ENCODE results near the gene MLLT1.

The MLLT1 gene

GRCh38 chr19:6235031-6235951, 44.5 kb downstream of the MLLT1 start:
- no peak for DNase-seq (ENCODE audit: low spot score)

- DNase-seq (ENCODE audit: low spot score): no peak
Measured at GRCh38 chr19:6234527-6234926, 45.2 kb downstream of the MLLT1 start.

DNA sequence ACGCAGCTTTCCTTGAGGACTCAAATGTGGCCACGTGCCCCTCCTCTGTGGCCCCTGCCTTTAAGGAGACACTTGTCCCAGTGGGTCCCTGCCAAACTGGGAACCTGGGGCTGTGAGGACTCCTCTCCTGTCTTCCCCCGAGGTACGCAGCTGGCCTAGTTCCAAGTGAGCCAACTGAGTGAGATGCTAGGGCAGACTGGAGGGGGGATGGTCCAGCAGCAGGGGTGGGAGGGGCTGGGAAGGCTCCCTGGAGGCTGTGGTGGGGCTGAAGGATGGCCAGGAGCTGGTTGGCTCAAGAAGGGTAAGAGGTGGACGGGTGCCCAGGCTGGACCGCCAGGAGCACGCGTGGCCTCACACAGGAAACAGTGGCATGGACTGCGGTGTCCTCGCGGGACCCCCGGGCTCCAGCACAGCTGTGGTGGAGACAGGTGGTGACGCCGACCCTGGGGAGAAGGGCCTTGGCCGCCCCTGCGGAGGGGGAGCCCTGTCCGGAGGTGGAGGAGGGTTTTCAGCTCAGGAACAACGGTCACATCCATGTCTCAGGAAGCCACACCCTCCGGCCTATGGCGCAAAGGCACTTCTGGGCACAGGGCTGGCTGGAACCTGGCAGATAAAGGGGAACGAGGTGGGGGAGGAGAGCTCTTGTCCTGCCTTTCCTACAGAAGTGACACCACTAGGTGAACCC, 45.8 kb downstream of the MLLT1 start:
- DNase-seq (ENCODE audit: low spot score): no peak

DNA sequence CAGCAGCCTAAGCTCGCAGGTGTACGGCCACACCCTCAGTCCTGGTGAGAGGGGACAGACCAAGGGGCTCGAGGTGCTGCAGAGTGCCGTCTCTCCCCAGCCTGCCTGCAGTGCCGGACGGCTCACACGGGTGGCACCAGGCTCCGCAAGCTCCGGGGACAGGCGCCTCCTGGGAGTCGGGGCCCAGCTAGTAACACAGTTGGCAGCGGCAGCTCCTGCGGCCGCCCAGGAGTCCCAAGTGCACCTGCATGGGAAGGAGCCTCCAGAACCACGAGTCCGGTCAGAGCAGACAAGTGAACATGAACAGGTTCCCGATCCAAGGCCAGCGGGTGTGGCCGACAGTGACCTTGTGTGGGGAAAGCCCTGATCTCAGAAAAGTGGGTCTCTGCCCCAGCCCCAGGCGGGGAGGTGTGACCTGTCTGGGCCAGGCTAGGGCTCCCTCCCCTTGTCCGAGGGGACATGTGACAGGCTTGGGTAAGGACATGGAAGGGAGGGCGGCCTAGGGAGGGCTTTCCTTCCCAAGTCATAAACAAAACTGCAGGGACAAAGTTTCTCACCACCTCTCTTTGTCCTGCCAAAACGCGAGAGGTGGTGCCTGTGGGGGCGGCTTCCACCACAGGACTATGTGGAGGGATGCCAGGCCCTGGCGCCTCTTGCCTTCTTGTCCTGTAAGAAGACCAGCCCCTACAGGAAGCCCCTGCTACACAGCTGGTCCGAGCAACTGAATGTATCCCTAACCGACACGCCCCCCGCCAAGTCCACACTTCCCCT, 46.5 kb downstream of the MLLT1 start:
- no peak for DNase-seq (ENCODE audit: low spot score)

DNA sequence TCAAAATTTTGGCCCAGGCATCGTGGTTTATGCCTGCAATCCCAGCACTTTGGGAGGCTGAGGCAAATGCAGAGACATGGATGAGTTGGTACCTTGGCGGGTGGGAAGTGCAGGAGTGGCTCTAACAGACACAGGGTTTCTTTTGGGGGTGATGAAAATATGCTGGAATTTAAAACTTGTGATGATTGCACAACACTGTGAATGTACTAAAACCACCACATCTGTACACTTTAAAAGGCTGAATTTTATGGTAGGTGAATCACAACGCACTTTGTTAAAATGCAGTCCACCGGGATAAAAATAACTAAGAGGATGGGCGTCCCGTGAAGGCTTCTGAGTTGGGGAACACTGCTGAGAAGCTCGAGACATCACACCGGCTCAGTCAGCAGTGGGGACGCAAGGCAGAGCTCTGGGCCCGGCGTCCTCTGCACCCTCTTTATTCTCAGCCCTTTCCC, 47.1 kb downstream of the MLLT1 start:
- DNase-seq (ENCODE audit: low spot score): no peak

DNA sequence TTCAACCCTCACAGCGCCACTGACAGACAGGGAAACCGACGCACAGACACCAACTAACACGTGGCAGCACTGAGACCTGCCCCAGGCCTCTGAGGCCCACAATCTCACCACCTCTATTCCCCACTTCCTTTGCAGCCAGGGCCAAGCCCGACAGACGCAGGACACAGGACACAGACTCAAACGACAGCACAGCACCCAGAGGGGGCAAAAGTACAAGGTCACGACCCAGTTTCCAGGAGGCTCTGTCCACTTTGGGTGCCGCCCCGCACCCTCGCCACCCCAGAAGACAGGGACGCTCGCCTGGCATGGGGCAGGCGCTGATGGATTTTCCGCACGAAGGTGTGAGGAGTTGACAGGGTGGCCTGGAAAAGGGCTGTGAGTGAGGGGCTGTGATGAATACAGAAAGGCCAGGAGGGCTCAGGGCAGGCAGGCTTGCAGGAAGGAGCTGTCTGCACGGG, 48.8 kb downstream of the MLLT1 start:
- DNase-seq (ENCODE audit: low spot score): no peak

- DNase-seq (ENCODE audit: low spot score): no peak
Measured at GRCh38 chr19:6229951-6230712, 49.6 kb downstream of the MLLT1 start.

GRCh38 chr19:6229216-6229913, 50.4 kb downstream of the MLLT1 start:
- DNase-seq (ENCODE audit: low spot score): no peak

- no peak for DNase-seq (ENCODE audit: low spot score)
Measured at GRCh38 chr19:6228551-6229215, 51.1 kb downstream of the MLLT1 start.

GRCh38 chr19:6227936-6228325, 51.8 kb downstream of the MLLT1 start:
- DNase-seq (ENCODE audit: low spot score): no peak

DNA sequence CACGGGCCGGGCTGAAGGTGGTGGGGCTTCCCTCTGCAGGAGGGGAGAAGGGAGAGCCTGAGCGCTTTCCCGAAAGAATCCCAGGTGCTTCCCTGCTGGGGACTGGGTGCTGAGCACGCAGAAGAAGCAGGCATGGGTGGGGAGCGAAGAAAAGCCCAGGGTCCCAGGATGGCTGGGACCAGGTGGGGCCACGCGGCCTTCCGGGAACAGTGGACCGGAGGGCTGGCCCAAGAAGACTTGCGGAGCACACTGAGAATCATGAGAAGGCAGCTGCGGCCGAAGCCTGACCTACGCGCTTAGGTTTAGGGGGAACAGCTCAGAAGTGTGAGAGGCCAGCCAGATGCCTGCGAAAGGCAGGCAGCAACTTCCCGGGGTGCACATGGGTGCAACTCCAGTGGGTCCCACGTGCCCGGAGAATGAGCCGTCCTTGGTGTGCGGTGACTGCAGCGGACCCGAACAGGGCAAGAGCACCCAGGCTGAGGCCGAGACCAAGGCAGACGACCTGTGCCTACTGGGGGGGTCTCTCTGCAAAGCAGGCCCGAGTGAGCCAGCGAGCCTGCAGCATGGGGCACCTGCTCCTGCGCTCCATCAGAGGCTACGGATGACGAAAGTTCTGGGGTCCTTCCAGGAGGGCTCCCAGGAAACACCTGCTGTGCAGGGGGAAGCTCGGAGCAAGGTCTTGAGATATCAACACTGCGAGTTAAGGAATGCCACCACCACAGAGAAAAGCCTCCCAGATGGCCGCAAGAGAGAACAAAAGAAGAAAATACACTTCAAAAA, 52.4 kb downstream of the MLLT1 start:
- DNase-seq (ENCODE audit: low spot score): no peak

DNA sequence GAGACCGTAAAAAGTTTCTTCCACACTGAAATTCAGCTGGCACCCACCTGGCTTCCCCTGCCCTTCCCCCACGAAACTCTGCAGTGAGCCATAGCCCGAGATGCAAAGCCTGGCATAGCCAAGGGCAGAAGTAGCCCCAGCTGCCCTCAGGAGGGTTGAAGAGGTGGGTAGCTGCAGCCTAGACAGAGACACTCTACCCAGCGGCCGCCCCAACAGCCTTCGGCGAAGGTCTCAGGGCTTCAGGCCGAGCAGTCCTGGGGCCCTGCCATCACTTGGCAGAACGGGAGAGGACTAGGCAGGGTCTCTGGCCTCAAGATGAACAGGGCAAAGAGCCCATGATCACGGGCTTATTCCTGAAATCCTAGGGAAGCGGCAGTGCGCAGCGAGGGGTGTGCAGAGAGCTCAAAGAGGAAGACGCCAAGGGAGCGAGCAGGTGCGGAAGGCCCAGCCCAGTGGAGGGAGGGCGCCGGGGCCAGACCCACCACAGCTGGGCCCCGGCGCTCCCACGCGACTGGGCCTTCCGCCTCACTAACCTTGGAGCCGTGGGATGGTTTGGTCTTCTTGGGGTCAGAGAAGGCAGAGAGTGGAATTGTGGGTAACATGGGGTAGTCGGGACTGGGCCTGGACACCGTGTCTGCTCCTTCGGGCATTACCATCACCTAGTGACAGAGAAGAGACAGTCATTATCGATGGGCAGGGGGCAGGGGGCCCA, 53.2 kb downstream of the MLLT1 start:
- no peak for DNase-seq (ENCODE audit: low spot score)

GRCh38 chr19:6226012-6226411, 53.8 kb downstream of the MLLT1 start:
- no peak for DNase-seq (ENCODE audit: low spot score)

- DNase-seq (ENCODE audit: low spot score): no peak
Measured at GRCh38 chr19:6225232-6225865, 54.4 kb downstream of the MLLT1 start.

- no peak for DNase-seq (ENCODE audit: low spot score)
Measured at GRCh38 chr19:6224308-6224675, 55.5 kb downstream of the MLLT1 start.

DNA sequence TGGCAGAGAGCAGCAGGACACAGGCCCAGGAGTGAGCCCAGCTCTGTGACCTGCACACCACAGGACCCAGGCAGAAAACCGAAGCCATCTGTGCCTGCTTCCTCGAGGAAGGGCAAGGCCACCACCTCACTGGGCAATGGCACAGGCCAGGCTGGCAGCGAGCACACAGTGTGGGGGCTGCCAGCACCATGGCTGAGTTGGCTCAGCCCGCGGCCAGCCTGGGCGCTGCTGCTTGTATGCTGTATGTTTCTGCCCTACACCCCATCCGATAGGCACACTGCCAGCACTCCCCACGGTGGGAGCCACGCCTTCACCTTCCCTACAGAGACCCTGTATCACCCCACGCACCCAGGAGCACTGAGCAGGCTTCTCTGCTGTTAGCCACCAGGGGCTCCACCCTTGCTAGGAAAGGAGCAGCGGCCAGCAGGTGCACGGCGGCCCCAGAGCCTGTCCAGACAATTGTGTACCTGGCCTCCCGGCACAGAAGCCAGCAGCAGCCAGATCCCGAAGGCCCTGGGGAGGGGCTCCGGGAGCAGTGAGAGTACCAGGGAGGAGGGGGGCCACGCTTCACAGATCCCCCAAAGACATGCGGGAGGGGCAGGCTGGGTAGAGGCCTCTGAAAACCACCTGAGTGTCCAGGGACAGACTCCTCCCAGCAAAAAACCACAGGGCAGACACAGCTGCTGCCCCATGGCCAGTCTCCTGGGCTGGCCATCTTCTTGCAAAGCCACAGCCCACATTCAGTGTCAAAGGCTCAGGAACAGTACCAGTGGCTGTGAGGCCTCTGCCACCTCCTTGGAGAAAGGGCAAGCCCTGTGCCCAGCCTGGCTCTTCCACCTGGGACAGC, 56.1 kb downstream of the MLLT1 start:
- DNase-seq (ENCODE audit: low spot score): no peak

- no peak for DNase-seq (ENCODE audit: low spot score)
Measured at GRCh38 chr19:6222884-6223283, 56.9 kb downstream of the MLLT1 start.
